GM18868 (cell line): ENCODE data around the gene C12orf54.
A peak's percentile ranks its signal among the peaks of the same experiment; 100 is the strongest.
"Not testable (repeated sequence)": the region's sequence is repeated elsewhere in the genome, so short reads cannot be mapped to it uniquely, and the experiment has no call there.

Experiments used
- ATAC-seq: cut with Tn5 transposase; IDR thresholded peaks from one replicate; pipeline ENCODE4 v1.9.1; 2021; ENCODE audit warnings: mild to moderate bottlenecking, moderate library complexity; ENCODE audit not compliant: unreplicated experiment

Gene C12orf54

DNA sequence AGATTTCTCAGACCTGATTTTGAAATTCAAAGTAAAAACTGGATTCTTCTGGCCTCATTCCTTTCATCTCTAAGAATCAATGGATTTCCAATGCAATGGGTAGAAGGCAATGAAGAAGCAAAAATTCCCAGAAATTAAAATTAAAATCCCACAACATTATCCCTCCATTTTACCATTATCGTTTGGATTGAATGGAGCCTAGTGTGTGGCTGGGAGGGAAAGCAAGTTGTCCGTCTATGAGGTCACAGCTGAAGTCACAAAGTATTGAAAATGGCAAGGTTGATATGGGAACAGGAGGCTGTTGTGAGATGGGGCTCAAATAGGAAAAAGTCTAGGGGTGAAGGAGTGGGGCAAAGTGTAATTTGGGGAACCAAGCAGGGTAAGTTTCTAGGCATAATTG, at the start of gene C12orf54:
TSS of gene C12orf54 (plus strand) at position 301 of the 400 bp plus-strand sequence. CDS start 799 bp downstream, outside the sequence.
- ATAC-seq: no peak

DNA sequence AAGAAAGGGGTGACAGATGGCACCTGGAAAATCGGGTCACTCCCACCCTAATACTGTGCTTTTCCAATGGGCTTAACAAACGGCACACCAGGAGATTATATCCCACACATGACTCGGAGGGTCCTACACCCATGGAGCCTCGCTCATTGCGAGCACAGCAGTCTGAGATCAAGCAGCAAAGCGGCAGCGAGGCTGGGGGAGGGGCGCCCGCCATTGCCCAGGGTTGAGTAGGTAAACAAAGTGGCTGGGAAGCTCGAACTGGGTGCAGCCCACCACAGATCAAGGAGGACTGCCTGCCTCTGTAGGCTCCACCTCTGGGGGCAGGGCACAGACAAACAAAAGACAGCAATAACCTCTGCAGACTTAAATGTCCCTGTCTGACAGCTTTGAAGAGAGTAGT, 48.3 kb upstream of the C12orf54 start:
- ATAC-seq: not testable (repeated sequence)

DNA sequence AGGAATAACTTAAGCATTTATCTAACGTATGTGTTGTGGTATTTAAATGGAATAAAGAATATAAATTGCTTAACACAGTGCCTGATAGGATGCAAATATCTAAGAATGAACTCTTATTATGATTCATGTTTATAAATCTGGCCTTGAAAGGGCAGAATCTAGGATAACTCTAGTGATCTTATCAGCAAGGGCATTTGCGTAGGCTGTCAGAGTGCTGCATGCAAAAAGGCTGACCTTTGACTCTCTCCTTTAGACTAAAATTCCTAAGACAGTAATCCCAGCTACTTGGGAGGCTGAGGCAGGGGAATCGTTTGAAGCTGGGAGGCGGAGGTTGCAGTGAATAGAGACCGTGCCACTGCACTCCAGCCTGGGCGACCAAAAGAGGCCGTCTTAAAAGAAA, 41.2 kb upstream of the C12orf54 start:
- ATAC-seq: no peak

DNA sequence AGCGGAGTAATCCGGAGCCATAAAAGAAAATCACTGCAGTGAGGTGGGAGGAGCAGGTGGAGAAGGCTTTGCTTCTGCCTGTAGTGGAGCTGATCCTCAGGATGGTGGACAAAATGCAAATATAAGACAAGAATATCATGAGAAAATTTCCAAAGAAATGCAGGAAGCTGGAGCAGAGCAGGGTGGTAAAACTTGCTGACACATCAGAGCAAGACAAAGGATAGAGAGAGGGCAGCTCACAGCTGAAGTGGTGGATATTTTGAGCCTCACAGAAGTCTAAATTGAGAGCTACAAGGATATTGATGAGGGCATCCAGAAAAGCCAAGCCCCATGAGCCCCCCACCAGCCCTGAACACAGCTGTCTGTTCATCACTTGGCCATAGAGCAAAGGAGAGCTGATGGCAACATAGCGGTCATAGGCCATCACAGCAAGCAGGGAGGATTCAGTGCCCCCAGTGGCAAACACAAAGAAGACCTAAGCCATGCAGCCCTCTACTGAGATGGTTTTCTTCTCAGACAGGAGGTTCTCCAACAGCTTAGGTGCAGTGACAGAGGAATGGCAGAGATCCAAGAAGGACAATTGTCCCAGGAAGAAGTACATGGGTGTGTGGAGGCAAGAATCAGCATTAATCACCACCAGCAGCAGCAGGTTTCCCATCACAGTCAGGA, 40.0 kb upstream of the C12orf54 start:
- ATAC-seq: no peak

DNA sequence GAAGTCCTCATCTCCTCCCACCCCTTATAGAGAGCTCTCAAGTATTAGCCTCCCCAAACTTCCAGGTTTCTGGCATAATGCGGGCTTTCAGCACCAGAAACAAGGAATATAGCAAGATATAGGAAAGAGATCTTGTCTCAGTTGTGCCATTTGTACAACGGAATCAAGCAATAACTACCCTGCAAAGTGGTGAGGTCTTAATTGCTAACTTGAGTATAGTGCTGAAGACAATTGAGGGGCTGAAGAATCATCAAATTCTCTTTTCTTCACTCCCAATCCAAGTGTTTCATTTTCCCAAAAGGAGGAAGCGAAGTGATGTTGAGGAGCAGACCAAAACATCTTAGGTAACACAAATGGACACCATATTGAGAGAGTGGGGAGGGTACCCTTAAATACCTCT, 36.8 kb upstream of the C12orf54 start:
- ATAC-seq: no peak

DNA sequence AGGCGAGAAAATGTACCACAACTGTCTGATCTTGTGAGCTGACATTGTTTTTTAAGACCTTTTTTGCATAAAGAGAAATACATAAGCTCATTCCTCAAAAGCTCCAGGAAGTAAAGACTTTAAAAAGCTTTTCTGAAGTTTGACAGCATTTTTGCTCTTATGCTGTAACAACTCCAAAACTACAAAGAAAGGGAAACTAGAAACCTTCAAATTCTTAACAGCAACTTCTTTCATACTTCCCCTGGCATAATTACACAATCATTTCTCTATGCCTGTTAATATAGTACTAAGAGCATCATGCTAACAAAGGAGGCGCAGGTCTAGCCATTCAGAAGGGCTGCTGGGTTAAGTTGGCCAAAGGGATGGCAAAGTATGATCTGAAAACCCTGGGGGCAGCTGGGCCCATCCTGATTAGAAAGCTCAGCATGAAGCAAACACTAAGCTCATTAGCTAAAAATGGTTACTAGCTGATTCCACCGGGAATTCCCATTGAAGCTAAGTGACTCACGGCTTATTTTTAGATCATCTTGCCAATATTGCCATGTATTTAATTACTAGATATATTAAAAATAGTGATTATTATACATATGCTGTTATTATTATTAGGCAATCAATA, 36.0 kb upstream of the C12orf54 start:
- ATAC-seq: no peak

DNA sequence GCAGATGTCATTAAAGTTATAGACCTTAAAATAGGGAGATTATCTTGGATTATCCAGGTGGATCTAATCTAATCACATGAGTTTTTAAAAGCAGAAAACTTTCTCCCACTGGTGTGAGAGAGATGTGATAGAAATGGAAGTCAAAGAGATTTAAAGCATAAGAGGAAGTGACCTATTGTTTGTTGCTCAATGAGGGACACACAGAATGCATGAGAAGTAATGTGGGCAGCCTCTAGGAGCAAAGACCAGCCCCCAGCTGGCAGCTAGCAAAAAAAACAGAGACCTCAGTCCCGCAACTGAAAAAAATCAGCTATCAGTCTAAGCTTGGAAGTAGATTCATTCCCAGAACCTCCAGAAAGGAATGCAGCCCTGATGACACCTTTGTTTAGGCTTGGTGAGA, 34.5 kb upstream of the C12orf54 start:
- no peak for ATAC-seq

DNA sequence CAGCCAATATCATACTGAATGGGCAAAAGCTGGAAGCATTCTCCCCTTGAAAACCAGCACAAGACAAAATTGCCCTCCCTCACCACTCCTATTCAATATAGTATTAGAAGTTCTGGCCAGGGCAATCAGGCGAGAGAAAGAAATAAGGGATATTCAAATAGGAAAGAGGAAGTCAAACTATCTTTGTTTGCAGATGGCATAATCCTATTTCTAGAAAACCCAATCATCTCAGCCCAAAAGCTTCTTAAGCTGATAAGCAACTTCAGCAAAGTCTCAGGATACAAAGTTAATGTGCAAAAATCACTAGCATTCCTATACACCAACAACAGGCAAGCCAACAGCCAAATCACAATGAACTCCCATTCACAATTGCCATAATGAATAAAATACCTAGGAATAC, 30.9 kb upstream of the C12orf54 start:
- ATAC-seq: no peak

DNA sequence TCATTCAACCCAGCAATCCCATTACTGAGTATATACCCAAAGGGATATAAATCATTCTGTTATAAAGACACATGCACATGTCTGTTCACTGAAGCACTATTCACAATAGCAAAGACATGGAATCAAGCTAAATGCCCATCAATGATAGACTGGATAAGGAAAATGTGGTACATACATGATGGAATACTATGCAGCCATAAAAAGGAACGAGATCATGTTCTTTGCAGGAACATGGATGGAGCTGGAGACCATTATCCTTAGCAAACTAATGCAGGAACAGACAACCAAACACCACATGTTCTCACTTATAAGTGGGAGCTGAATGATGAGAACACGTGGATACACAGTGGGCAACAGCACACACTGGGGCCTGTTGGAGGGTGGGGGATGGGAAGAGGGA, 29.3 kb upstream of the C12orf54 start:
- ATAC-seq: not testable (repeated sequence)

DNA sequence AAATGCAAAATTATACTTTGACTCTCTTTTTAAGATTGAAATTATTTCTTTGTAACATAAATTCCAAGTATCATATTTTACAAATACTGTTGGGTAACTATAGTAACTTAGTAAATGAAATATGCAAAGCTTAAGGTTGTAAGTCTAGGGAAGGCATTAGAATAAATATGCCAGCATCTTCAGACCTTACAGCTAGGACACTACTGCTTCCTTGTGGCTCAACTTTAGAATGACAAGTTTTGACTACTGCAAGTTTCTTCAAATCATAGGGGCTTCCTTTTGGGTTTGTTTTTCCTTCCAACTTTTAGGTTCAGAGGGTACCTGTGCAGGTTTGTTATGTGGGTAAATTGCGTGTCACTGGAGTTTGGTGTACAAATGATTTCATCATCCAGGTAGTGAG, 27.6 kb upstream of the C12orf54 start:
- no peak for ATAC-seq

DNA sequence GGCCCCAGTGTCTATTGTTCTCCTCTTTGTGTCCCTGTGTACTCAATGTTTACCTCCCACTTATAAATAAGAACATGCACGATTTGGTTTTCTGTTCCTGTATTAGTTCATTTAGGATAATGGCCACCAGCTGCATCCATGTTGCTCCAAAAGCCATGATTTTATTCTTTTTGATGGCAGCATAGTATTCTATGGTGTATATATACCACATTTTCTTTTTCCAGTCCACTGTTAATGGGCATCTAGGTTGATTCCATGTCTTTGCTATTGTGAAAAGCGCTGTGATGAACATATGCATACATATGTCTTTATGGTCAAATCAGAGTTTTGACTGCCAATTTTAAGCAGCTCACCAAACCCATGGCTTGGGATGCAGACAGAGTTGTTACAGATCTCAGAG, 27.2 kb upstream of the C12orf54 start:
- no peak for ATAC-seq

DNA sequence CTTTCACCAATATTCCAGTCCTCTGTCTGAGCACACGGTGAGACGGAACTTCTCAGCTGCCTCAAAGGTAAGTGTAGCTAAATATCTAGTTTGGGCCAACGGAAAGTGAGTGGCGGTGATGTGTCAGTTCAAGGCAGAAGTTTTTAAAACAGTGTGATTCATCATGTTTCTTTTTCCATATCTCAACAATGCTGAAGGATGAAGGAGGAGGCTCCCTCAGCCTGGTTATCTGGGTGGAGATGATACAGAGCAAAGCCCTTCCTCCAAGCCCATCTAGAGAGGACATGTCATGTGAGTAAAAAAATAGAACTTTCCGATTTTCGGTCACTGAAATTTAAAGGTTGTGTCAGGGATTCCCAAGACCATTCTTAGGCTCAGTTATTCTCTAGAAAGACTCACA, 23.0 kb upstream of the C12orf54 start:
- no peak for ATAC-seq

DNA sequence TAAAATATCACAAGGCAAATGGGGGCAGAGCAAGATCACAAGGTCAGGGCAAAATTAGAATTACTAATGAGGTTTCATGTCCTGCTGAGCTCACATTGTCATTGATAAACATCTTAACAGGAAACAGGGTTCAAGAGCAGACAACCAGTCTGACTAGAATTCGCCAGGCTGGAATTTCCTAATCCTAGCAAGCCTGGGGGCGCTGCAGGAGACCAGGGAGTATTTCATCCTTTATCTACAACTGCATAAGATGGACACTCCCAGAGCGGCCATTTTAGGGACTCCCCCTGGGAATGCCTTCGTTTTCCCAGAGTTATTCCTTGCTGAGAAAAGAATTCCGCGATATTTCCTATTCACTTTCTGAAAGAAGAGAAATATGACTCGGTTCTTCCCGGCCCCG, 13.3 kb upstream of the C12orf54 start:
- ATAC-seq: not testable (repeated sequence)

DNA sequence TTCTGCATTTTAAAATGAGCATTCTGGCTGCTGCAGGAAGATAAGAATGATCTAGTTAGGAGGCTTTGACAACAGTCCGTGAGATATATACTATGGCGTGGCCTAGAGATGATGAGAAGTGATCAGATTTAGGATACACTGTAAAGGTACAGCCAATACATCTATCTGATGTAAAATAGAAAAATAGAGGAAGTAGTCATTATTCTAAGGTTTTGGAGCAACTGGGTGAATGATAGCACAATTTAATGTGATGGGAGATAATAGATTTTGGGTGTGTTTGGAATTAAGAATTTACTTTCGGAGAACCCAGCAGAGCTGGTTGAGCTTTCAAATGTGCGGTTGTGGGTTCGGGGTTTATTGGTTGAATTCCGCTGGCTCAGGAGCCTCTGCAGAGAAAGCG, 10.0 kb upstream of the C12orf54 start, which contains the start of gene ANP32D:
TSS of gene ANP32D (plus strand) at position 301 of the 400 bp plus-strand sequence. CDS start 106 bp downstream, outside the sequence.
- ATAC-seq: no peak

DNA sequence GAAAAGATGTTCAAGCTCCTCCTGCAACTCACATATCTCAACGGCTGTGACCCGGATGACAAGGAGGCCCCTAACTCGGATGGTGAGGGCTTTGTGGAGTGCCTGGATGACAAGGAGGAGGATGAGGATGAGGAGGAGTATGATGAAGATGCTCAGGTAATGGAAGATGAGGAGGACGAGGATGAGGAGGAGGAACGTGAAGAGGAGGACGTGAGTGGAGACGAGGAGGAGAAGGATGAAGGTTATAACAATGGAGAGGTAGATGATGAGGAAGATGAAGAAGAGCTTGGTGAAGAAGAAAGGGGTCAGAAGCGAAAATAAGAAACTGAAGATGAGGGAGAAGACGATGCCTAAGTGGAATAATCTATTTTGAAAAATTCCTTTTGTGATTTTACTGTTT, 9.2 kb upstream of the C12orf54 start:
- no peak for ATAC-seq

DNA sequence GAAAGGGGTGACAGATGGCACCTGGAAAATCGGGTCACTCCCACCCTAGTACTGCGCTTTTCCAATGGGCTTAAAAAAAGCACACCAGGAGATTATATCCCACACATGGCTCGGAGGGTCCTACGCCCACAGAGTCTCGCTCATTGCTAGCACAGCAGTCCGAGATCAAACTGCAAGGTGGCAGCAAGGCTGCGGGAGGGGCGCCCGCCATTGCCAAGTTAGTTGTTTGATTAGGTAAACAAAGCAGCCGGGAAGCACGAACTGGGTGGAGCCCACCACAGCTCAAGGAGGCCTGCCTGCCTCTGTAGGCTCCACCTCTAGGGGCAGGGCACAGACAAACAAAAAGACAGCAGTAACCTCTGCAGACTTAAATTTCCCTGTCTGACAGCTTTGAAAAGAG, 7.8 kb upstream of the C12orf54 start:
- ATAC-seq: not testable (repeated sequence)

DNA sequence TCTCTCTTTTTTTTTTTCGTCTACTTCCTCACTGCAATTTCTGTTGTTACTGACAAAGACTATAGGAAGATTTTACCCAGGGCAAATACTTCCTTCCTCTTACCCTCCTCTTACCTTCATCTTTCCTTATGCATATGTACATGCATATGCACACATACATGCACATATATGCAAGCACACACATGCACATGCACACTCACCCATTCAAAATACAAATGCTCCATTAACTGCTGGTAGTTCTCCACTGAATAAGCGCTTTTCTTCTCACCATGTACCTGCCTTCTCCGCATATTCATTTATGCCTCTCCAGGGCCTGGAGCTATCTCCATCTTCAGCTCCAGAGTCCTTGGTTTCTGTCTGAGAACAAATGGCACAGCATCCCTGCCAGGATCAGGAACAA, 632 bp downstream of the C12orf54 start:
- no peak for ATAC-seq

DNA sequence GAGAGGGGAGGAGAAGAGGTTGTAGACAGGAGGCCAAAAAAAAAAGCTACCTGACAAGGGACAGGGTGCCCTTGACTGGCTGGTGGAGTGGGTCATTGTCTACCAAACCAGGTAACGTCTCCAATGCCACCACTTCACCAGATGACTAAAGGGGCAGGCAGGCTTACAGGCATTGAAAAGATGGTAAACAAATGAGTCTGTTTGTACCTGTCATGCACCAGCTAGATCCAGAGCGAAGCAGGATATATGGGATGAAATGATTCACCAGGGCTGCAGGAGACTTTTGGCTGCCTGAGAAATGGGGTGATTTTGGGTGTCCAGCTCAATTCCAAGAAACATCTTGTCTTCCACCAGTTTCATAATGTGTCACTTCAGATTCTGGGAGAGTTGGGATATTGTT, 4.0 kb downstream of the C12orf54 start:
- no peak for ATAC-seq

DNA sequence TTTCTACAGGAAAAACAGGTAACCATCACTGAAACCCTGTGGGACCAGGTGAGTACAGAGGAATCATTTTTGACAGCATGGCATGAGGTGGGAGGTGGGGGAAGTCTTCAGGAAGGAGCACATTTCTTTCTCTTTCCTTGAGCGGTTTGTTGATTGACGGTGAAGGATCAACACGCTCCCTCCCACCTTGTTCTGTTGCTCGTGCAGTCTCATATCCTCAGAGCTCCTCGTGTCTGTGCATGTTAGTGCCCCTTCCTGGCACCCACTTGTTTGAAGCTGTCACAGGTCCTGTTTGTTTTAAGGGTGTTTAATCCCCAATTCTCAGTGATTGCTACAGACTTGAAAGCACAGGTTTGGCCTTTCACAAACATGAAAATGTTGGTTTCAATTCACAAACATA, 4.4 kb downstream of the C12orf54 start:
- ATAC-seq: no peak

DNA sequence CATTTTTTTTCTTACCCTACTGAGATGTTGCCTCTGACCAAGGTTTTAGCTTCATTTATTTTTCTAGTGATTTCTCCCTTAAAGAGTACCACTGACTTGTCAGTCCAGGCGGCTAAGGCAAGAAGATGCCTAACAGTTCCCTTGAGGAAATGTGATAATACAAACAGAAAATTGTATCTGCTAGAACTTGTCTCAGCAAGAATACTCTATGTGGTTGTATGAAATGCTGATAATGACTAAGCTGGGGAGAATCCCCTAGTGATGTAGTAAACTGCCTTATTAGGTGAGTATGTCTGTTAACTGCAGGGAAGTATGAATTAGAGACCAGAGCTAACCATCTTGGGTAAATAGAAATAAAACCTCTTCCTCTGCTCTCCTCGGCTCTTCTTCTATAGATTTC, 6.7 kb downstream of the C12orf54 start:
- peak; percentile 98 for ATAC-seq

DNA sequence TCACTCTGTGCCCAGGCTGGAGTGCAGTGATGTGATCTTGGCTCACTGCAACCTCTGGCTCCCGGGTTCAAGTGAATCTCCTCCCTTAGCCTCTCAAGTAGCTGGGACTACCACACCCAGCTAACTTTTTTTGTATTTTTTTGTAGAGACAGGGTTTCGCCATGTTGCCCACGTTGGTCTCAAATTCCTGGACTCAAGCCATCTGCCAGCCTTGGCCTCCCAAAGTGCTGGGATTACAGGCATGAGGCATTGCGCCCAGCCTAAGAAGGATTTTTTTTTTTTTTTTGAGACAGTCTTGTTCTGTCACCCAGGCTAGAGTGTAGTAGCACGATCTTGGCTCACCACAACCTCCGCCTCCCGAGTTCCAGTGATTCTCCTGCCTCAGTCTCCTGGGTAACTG, 7.2 kb downstream of the C12orf54 start:
- ATAC-seq: not testable (repeated sequence)

DNA sequence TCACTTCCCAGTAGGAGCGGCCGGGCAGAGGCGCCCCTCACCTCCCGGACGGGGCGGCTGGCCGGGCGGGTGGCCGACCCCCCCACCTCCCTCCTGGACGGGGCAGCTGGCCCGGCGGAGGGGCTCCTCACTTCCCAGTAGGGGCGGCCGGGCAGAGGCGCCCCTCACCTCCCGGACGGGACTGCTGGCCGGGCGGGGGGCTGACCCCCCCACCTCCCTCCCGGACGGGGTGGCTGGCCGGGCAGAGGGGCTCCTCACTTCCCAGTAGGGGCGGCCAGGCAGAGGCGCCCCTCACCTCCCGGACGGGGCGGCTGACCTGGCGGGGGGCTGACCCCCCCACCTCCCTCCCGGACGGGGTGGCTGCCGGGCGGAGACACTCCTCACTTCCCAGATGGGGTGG, 18.0 kb downstream of the C12orf54 start:
- ATAC-seq: not testable (repeated sequence)

DNA sequence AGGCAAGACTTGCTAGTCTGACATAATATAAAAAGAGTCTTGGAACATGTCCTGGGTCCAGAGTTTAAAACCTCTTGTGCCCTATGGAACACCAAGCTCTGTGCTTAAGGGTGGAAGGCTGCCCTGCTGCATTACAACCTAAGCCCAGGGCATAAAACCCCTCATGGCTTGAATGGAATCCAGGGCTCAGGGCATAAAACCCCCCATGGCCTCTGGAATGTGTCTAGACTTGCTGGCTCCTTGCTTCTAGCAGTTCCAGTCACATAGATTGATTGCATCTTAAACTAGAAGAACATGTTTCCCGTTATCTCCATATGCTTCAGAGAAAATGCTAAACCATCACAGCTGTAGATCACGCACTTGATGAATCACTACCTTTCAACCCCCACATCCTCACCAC, 24.5 kb downstream of the C12orf54 start:
- not testable (repeated sequence) for ATAC-seq
